OCI-LY7 (cell line): ENCODE measurements around the gene GNS. TPM values are rescaled to one million over a fixed set of nuclear protein-coding genes. Genes with fewer than 3 reads are reported as not detected.

Experiments used
- BruUV-seq: library from RNA; stranded (reverse); fragments of 400-500 nt; replicated peaks from 2 replicates; lab custom pipeline; 2021; lab: Mats Ljungman, UMichigan
- CTCF ChIA-PET: fragments of 300-600 bp; sonication (Branson Sonifier 250); formaldehyde crosslinking; loops from one replicate; lab custom pipeline; 2022; ENCODE audit warnings: antibody characterized with exemption; ENCODE audit not compliant: unreplicated experiment; lab: Charles Lee
- POLR2A ChIA-PET: fragments of 300-600 bp; sonication (Branson Sonifier 250); formaldehyde crosslinking; loops from one replicate; lab custom pipeline; 2022; ENCODE audit warnings: antibody characterized with exemption; lab: Charles Lee
- DNase-seq: peaks from one replicate; pipeline ENCODE4 v3.0.0-alpha.2; 2015; ENCODE audit warnings: low spot score
- H2AFZ ChIP-seq: fragments of 200-600 bp; sonication (generic), shearing (Covaris generic); 2 replicates; pipeline ENCODE4 v1.6.1; 2014; ENCODE audit warnings: mild to moderate bottlenecking, antibody characterized with exemption, low read length, moderate library complexity
- H3K27ac ChIP-seq: fragments of 200-600 bp; sonication (generic); 2 replicates; pipeline ENCODE4 v1.5.1; 2014; ENCODE audit warnings: mixed run types, low read depth, mild to moderate bottlenecking, moderate library complexity, low read length, inconsistent platforms; ENCODE audit not compliant: poor library complexity, severe bottlenecking
- H3K36me3 ChIP-seq: fragments of 200-600 bp; sonication (generic); 2 replicates; pipeline ENCODE4 v1.6.1; 2014; ENCODE audit warnings: mild to moderate bottlenecking, antibody characterized with exemption, low read length, moderate library complexity, mixed read lengths; ENCODE audit not compliant: insufficient read depth
- H3K4me1 ChIP-seq: fragments of 200-600 bp; sonication (generic); 2 replicates; pipeline ENCODE4 v1.5.1; 2014; ENCODE audit warnings: mild to moderate bottlenecking, low read length; ENCODE audit not compliant: insufficient read depth, poor library complexity, severe bottlenecking
- H3K4me2 ChIP-seq: fragments of 200-600 bp; sonication (generic); 2 replicates; pipeline ENCODE4 v1.6.1; 2014; ENCODE audit warnings: mild to moderate bottlenecking, low read length
- H3K4me3 ChIP-seq: fragments of 200-600 bp; sonication (generic); 2 replicates; pipeline ENCODE4 v1.5.1; 2014; ENCODE audit warnings: mild to moderate bottlenecking, low read depth, low read length; ENCODE audit not compliant: poor library complexity, severe bottlenecking
- H3K79me2 ChIP-seq: fragments of 200-600 bp; sonication (generic); 2 replicates; pipeline ENCODE4 v1.6.1; 2016; ENCODE audit warnings: low read depth, mild to moderate bottlenecking, low read length, moderate library complexity, mixed read lengths; ENCODE audit not compliant: insufficient read depth
- H3K9me2 ChIP-seq: fragments of 200-600 bp; sonication (generic); 2 replicates; pipeline ENCODE4 v1.6.1; 2016; ENCODE audit warnings: mild to moderate bottlenecking, low read length, mixed read lengths; ENCODE audit not compliant: insufficient read depth
- H3K9me3 ChIP-seq: fragments of 200-600 bp; sonication (generic); 2 replicates; pipeline ENCODE4 v1.6.1; 2014; ENCODE audit warnings: mild to moderate bottlenecking, mixed run types, low read length, mixed read lengths
- H4K20me1 ChIP-seq: fragments of 200-600 bp; sonication (generic); 2 replicates; pipeline ENCODE4 v1.6.1; 2014; ENCODE audit warnings: mild to moderate bottlenecking, antibody characterized with exemption, low read length, moderate library complexity, mixed read lengths; ENCODE audit not compliant: insufficient read depth
- CTCF ChIP-seq: fragments of 200-600 bp; sonication (generic); conservative IDR thresholded peaks from 2 replicates; pipeline ENCODE4 v1.5.1; 2014; ENCODE audit warnings: mild to moderate bottlenecking, antibody characterized with exemption, low read length, moderate library complexity, mixed read lengths
- EZH2phosphoT487 ChIP-seq: fragments of 200-600 bp; sonication (generic); IDR thresholded peaks from 2 replicates; pipeline ENCODE4 v1.6.1; 2018; ENCODE audit warnings: low read depth, borderline replicate concordance, mild to moderate bottlenecking, mixed run types, antibody characterized with exemption, low read length, moderate library complexity, mixed read lengths
- intact Hi-C: fragments of 100-400 bp; cut with micrococcal nuclease; formaldehyde crosslinking; loops from one replicate; pipeline ENCODE4 v1.10.0; 2022; ENCODE audit not compliant: unreplicated experiment
- total RNA-seq, 2 experiments: library from RNA; depleted of rRNA in 1 of 2; stranded (reverse); fragments of >200 nt in 1 of 2; shearing (Covaris generic) in 1 of 2; gene quantifications; 2 replicates each; pipeline ENCODE4 v1.2.3, GENCODE V29; 2014 to 2022

Gene GNS
- total RNA-seq, 2 experiments from 2014 or later = 8.0 to 16.0 TPM

GRCh38 chr12:64773386-64773785 is 14.2 kb upstream of the GNS start:
- intact Hi-C loops = no loop called here
- POLR2A ChIA-PET = interaction anchor here (1.8 kb wide), 1 partner anchor 12 kb away, joined by 5 read pairs; no protein-coding TSS in a partner anchor
- CTCF ChIA-PET = no interaction called here

GRCh38 chr12:64767495-64767894 is 8.3 kb upstream of the GNS start:
- intact Hi-C loops = no loop called here
- H3K9me3 ChIP-seq = no peaks in the 10 kb centered on the region
- no TSS peak for BruUV-seq
- no peak overlapping the region for H3K4me2 ChIP-seq
- no peaks in the 10 kb centered on the region for H3K9me2 ChIP-seq
- H4K20me1 ChIP-seq = no peaks in the 10 kb centered on the region
- H3K79me2 ChIP-seq = no peaks in the 10 kb centered on the region
- POLR2A ChIA-PET = interaction anchor here (1.3 kb wide), 1 partner anchor 11 kb away, joined by 5 read pairs; no protein-coding TSS in a partner anchor
- no peaks in the 10 kb centered on the region for H3K4me1 ChIP-seq
- no peak overlapping the region for H3K27ac ChIP-seq
- DNase-seq = no peak
- no peak overlapping the region for H2AFZ ChIP-seq
- H3K4me3 ChIP-seq = no peak overlapping the region
- CTCF ChIA-PET = no interaction called here
- H3K36me3 ChIP-seq = no peaks in the 10 kb centered on the region
- no peak for TF ChIP-seq CTCF
- TF ChIP-seq EZH2phosphoT487 = no peak

More at GRCh38 chr12:64773386-64773785, 14.2 kb upstream of the GNS start:
- no peak for TF ChIP-seq EZH2phosphoT487
- TF ChIP-seq CTCF = no peak
- 0 out of 2 replicates have a peak, but pooled peaks cover 4% of the 10 kb centered on the region for H3K9me3 ChIP-seq
- no peak overlapping the region for H3K4me2 ChIP-seq
- DNase-seq = no peak
- H4K20me1 ChIP-seq = no peaks in the 10 kb centered on the region
- no TSS peak for BruUV-seq
- no peaks in the 10 kb centered on the region for H3K79me2 ChIP-seq
- H3K36me3 ChIP-seq = no peaks in the 10 kb centered on the region
- H3K4me3 ChIP-seq = no peak overlapping the region
- H2AFZ ChIP-seq = no peak overlapping the region
- H3K4me1 ChIP-seq = no peaks in the 10 kb centered on the region
- H3K27ac ChIP-seq = no peak overlapping the region
- H3K9me2 ChIP-seq = no peaks in the 10 kb centered on the region

GRCh38 chr12:64760808-64761573 is 1.8 kb upstream of the GNS start:
- no peaks in the 10 kb centered on the region for H3K36me3 ChIP-seq
- no peak for TF ChIP-seq CTCF
- TF ChIP-seq EZH2phosphoT487 = no peak
- no peak overlapping the region for H3K4me2 ChIP-seq
- H3K79me2 ChIP-seq = peaks cover 4% of the 10 kb centered on the region; the same call in 1 of the 2 replicates
- BruUV-seq = no TSS peak
- no peaks in the 10 kb centered on the region for H3K9me3 ChIP-seq
- intact Hi-C loops = no loop called here
- H3K4me3 ChIP-seq = no peak overlapping the region
- no peak overlapping the region for H2AFZ ChIP-seq
- H4K20me1 ChIP-seq = no peaks in the 10 kb centered on the region
- H3K27ac ChIP-seq = no peak overlapping the region
- CTCF ChIA-PET = no interaction called here
- DNase-seq = no peak
- POLR2A ChIA-PET = interaction anchor here (0.7 to 0.8 kb wide), 2 partner anchors 22 to 274 kb away, joined by 3 to 6 read pairs; no protein-coding TSS in a partner anchor
- H3K9me2 ChIP-seq = no peaks in the 10 kb centered on the region
- peaks cover 18% of the 10 kb centered on the region for H3K4me1 ChIP-seq
